Keratinocyte (primary cell): Measurements from ENCODE around the gene TCF7L2. TPM values are rescaled to one million over a fixed set of nuclear protein-coding genes. Genes with fewer than 3 reads are reported as not detected.

ENCODE experiments used
- DNase-seq: peaks from one replicate; pipeline ENCODE4 v3.0.0-alpha.2; 2011; ENCODE audit warnings: low read depth, missing footprints, low spot score
- FAIRE-seq: peaks from 2 replicates; lab custom pipeline; 2011; peaks lifted over from hg19 to GRCh38; lab: Jason Lieb, UNC
- H2AFZ ChIP-seq: 2 replicates; pipeline ENCODE4 v1.6.0; 2012; ENCODE audit warnings: low read length, control low read depth, inconsistent platforms; ENCODE audit not compliant: control insufficient read depth
- H3K27ac ChIP-seq: 2 replicates; pipeline ENCODE4 v1.5.1; 2011; ENCODE audit warnings: low read length; ENCODE audit not compliant: control insufficient read depth, insufficient read depth
- H3K27me3 ChIP-seq: 3 replicates; pipeline ENCODE4 v1.6.0; 2011; ENCODE audit warnings: low read length; ENCODE audit not compliant: control insufficient read depth, insufficient read depth; ENCODE audit errors: extremely low read depth
- H3K36me3 ChIP-seq, 2 experiments: 2 replicates in 1 of 2; 3 replicates in 1 of 2; pipeline ENCODE4 v1.5.1; 2011; ENCODE audit warnings: low read length in 2 of 2, mild to moderate bottlenecking in 1 of 2; ENCODE audit not compliant: control insufficient read depth in 2 of 2, insufficient read depth in 2 of 2; ENCODE audit errors: extremely low read depth in 1 of 2
- H3K4me1 ChIP-seq: 3 replicates; pipeline ENCODE4 v1.5.1; 2011; ENCODE audit warnings: low read length; ENCODE audit not compliant: control insufficient read depth, insufficient read depth; ENCODE audit errors: extremely low read depth
- H3K4me2 ChIP-seq: 3 replicates; pipeline ENCODE4 v1.6.0; 2011; ENCODE audit warnings: low read depth, low read length; ENCODE audit not compliant: control insufficient read depth, insufficient read depth; ENCODE audit errors: extremely low read depth
- H3K4me3 ChIP-seq, 3 experiments: fragments of 200-600 bp in 1 of 3; sonication (generic) in 1 of 3; 2 replicates in 2 of 3; 3 replicates in 1 of 3; pipeline ENCODE4 v1.5.1; 2011 to 2016; ENCODE audit warnings: low read length in 3 of 3, mild to moderate bottlenecking in 3 of 3, control low read depth in 2 of 3, inconsistent platforms in 1 of 3, low read depth in 1 of 3, mixed read lengths in 1 of 3, mixed run types in 1 of 3, moderate library complexity in 1 of 3; ENCODE audit not compliant: control insufficient read depth in 2 of 3, insufficient read depth in 2 of 3; ENCODE audit errors: extremely low read depth in 1 of 3
- H3K79me2 ChIP-seq: 2 replicates; pipeline ENCODE4 v1.6.0; 2012; ENCODE audit warnings: low read length; ENCODE audit not compliant: control insufficient read depth, insufficient read depth
- H3K9ac ChIP-seq: 3 replicates; pipeline ENCODE4 v1.6.0; 2011; ENCODE audit warnings: low read length; ENCODE audit not compliant: control insufficient read depth, insufficient read depth; ENCODE audit errors: extremely low read depth
- H3K9me1 ChIP-seq: 3 replicates; pipeline ENCODE4 v1.6.0; 2011; ENCODE audit warnings: low read length; ENCODE audit not compliant: control insufficient read depth, insufficient read depth; ENCODE audit errors: extremely low read depth
- H3K9me3 ChIP-seq: 2 replicates; pipeline ENCODE4 v1.5.1; 2012; ENCODE audit warnings: low read depth, low read length; ENCODE audit not compliant: control insufficient read depth
- H4K20me1 ChIP-seq: 3 replicates; pipeline ENCODE4 v1.6.0; 2011; ENCODE audit warnings: low read length; ENCODE audit not compliant: control insufficient read depth, insufficient read depth; ENCODE audit errors: extremely low read depth
- CTCF ChIP-seq, 3 experiments: IDR thresholded peaks in 1 of 3; conservative IDR thresholded peaks in 1 of 3; optimal IDR thresholded peaks in 1 of 3; 2 replicates in 2 of 3; 3 replicates in 1 of 3; pipeline versions ENCODE3 to v1.5.1; 2011; ENCODE audit warnings: low read length in 3 of 3, mild to moderate bottlenecking in 3 of 3, moderate library complexity in 2 of 3, control low read depth in 1 of 3, inconsistent platforms in 1 of 3; ENCODE audit not compliant: insufficient read depth in 2 of 3; ENCODE audit errors: extremely low read depth in 1 of 3
- EZH2 ChIP-seq: IDR thresholded peaks from one replicate; pipeline ENCODE4 v1.6.1; 2012; ENCODE audit warnings: inconsistent platforms, mild to moderate bottlenecking, low read length, moderate library complexity
- dilution Hi-C: fragments of 300-500 bp; cut with MboI; formaldehyde crosslinking; loops from one replicate; pipeline ENCODE4 v1.7.0; 2020; ENCODE audit warnings: low sequenced_read_pairs; ENCODE audit not compliant: extremely low pct_ligation_motif_present
- polyA plus RNA-seq, 5 experiments: library from polyadenylated mRNA; depleted of rRNA in 3 of 5; stranded (reverse) in 3 of 5; stranded (forward) in 1 of 5; unstranded in 1 of 5; fragments of >200 nt; gene quantifications; 1 replicate in 1 of 5; 2 replicates in 3 of 5; 3 replicates in 1 of 5; pipeline versions ENCODE4 v1.2.1 to v1.2.3, GENCODE V29; 2011 to 2012; ENCODE audit warnings: missing spikeins in 2 of 5, low read depth in 1 of 5, low replicate concordance in 1 of 5

Gene TCF7L2
- polyA plus RNA-seq, 1 donor (not counting 4 experiments of a cell fraction or from before 2014, with no cell fraction given): 2.5 TPM

DNA sequence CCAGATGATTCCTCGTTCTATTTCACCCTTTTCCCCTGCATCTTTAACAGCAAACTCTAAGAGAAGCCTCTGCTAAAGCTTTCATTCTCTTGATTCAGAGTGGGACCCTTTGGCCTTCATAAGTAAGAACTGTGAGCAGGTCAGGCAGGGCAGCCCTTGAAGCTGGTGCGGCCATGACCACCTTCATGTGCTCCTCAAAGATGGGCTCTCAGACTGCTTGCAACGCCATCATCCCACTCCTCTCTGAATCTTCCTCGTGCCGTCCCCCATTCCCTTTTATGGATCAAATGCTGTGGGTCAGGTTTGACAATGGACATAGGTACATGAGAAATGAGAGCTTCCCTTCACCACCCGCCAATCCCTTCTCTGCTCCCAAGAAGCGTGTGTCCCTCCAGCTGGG is 207.4 kb downstream of the TCF7L2 start:
- Histone ChIP-seq H3K4me1 (no peaks in the 10 kb centered on the region), H3K27me3 (no peaks in the 10 kb centered on the region), H3K9me3 (no peaks in the 10 kb centered on the region), H3K9ac (no peak overlapping the region), H3K4me3 (no peak overlapping the region), H2AFZ (no peak overlapping the region), H3K36me3 (peaks cover 11 to 12% of the 10 kb centered on the region in 2 experiments), H4K20me1 (no peaks in the 10 kb centered on the region), H3K4me2 (no peak overlapping the region), H3K9me1 (no peaks in the 10 kb centered on the region), H3K79me2 (no peaks in the 10 kb centered on the region), H3K27ac (no peak overlapping the region)
- DNase-seq (no peak), FAIRE-seq (no peak)
- TF ChIP-seq CTCF (optimal IDR thresholded peaks at IDR 0.05 in 1 of 3, IDR thresholded peaks at IDR 0.05 in 1 of 3, conservative IDR thresholded peaks at IDR 0.05 in 1 of 3; ENCODE audit: extremely low read depth in 1 of 3, insufficient read depth in 2 of 3, low read length in 3 of 3) (no peak), EZH2 (no peak)
- dilution Hi-C loops: no loop called here

DNA sequence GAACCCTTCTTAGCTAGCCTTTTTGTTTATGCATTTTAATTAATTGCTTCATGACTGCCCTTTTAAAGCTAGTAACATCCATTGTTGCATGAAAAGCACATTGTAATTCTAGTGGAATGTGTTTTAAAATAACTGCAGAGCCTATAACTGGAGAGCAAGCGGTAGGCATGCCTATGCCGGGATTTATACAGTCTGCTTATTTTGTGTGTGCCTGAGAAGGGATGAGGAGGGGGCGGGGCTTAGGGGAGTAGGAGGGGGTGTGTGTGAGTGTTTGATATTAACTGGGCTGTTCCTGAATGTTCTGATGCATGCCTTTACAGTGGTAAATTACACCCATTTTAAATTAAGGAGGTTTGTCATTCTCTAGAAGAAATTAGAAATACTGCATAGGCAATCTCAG is 208.1 kb downstream of the TCF7L2 start:
- dilution Hi-C loops: no loop called here
- H3K4me1 ChIP-seq: no peaks in the 10 kb centered on the region
- H3K27me3 ChIP-seq: no peaks in the 10 kb centered on the region
- TF ChIP-seq EZH2 (no peak), CTCF (optimal IDR thresholded peaks at IDR 0.05 in 1 of 3, IDR thresholded peaks at IDR 0.05 in 1 of 3, conservative IDR thresholded peaks at IDR 0.05 in 1 of 3; ENCODE audit: extremely low read depth in 1 of 3, insufficient read depth in 2 of 3, low read length in 3 of 3) (no peak)
- no peak overlapping the region for H3K9ac ChIP-seq
- H4K20me1 ChIP-seq: no peaks in the 10 kb centered on the region
- DNase-seq (no peak), FAIRE-seq (no peak)
- no peak overlapping the region for H2AFZ ChIP-seq
- H3K79me2 ChIP-seq: no peaks in the 10 kb centered on the region
- H3K27ac ChIP-seq: no peak overlapping the region
- H3K9me1 ChIP-seq: no peaks in the 10 kb centered on the region
- H3K9me3 ChIP-seq: no peaks in the 10 kb centered on the region
- no peak overlapping the region for H3K4me2 ChIP-seq
- H3K36me3 ChIP-seq: peaks cover 11 to 12% of the 10 kb centered on the region in 2 experiments
- H3K4me3 ChIP-seq: no peak overlapping the region
